GM12878 (cell line): ENCODE data around the gene BRF1. TPM values are rescaled to one million over a fixed set of nuclear protein-coding genes. Genes with fewer than 3 reads are reported as not detected.

Experiments used
- ATAC-seq: fragments of 200-7000 bp; cut with Tn5 transposase; 3 replicates; pipeline ENCODE4 v1.9.1; 2020; ENCODE audit warnings: mild to moderate bottlenecking, moderate library complexity
- BruUV-seq: library from RNA; stranded (reverse); fragments of 400-500 nt; replicated peaks from 2 replicates; lab custom pipeline; 2021; lab: Mats Ljungman, UMichigan
- CTCF ChIA-PET: fragments of 300-600 bp; sonication (Branson Sonifier 250); formaldehyde crosslinking; extraction: SDS; loops from one replicate; lab custom pipeline; 2021; ENCODE audit warnings: inconsistent platforms; lab: Yijun Ruan, JAX
- POLR2A ChIA-PET: fragments of 350-600 bp; formaldehyde crosslinking; extraction: SDS; loops from one replicate; lab custom pipeline; 2021; ENCODE audit warnings: inconsistent platforms; lab: Charles Lee
- RAD21 ChIA-PET: fragments of 300-600 bp; sonication (Branson Sonifier 250); formaldehyde crosslinking; loops from one replicate; lab custom pipeline; 2023; ENCODE audit warnings: antibody characterized with exemption; ENCODE audit not compliant: unreplicated experiment; lab: Charles Lee
- SMC1A ChIA-PET: fragments of 300-600 bp; sonication (Branson Sonifier 250); formaldehyde crosslinking; loops from one replicate; lab custom pipeline; 2023; ENCODE audit not compliant: unreplicated experiment, uncharacterized antibody; lab: Charles Lee
- DNase-seq: peaks from one replicate; pipeline ENCODE4 v3.0.0-alpha.2; 2011; ENCODE audit warnings: low read depth, low spot score
- FAIRE-seq: peaks from 3 replicates; lab custom pipeline; 2011; peaks lifted over from hg19 to GRCh38; lab: Jason Lieb, UNC
- H2AFZ ChIP-seq: 2 replicates; pipeline ENCODE4 v1.6.0; 2011; ENCODE audit warnings: low read depth, low read length, control low read depth; ENCODE audit not compliant: control insufficient read depth
- H3K27ac ChIP-seq: 2 replicates; pipeline ENCODE4 v1.5.1; 2011; ENCODE audit warnings: control low read depth; ENCODE audit not compliant: control insufficient read depth, insufficient read depth
- H3K27me3 ChIP-seq, 2 experiments: replicated peaks in 1 of 2; 2 replicates each; pipeline versions ENCODE4 v1.6.0 to v1.6.1; 2011; ENCODE audit warnings: low read length in 1 of 2; ENCODE audit not compliant: control insufficient read depth in 2 of 2, insufficient read depth in 2 of 2
- H3K36me3 ChIP-seq, 2 experiments: 2 replicates each; pipeline ENCODE4 v1.5.1; 2011; ENCODE audit warnings: low read length in 1 of 2; ENCODE audit not compliant: control insufficient read depth in 2 of 2, insufficient read depth in 2 of 2
- H3K4me1 ChIP-seq: 2 replicates; pipeline ENCODE4 v1.6.1; 2011; ENCODE audit warnings: mild to moderate bottlenecking, low read length, moderate library complexity, mixed read lengths; ENCODE audit not compliant: control insufficient read depth, insufficient read depth
- H3K4me2 ChIP-seq: 2 replicates; pipeline ENCODE4 v1.6.0; 2011; ENCODE audit warnings: control low read depth; ENCODE audit not compliant: control insufficient read depth, insufficient read depth
- H3K4me3 ChIP-seq: fragments of 200-600 bp; sonication (generic); 2 replicates; pipeline ENCODE4 v1.5.1; 2016
- H3K79me2 ChIP-seq: 2 replicates; pipeline ENCODE4 v1.6.0; 2011; ENCODE audit warnings: low read length; ENCODE audit not compliant: control insufficient read depth, insufficient read depth
- H3K9ac ChIP-seq: 2 replicates; pipeline ENCODE4 v1.8.0; 2011; ENCODE audit warnings: low read length, control low read depth, mixed read lengths; ENCODE audit not compliant: control insufficient read depth, insufficient read depth
- H3K9me3 ChIP-seq: replicated peaks from 3 replicates; pipeline ENCODE4 v1.5.1; 2011; ENCODE audit warnings: mild to moderate bottlenecking, low read length; ENCODE audit not compliant: control insufficient read depth, insufficient read depth
- H4K20me1 ChIP-seq: 2 replicates; pipeline ENCODE4 v1.6.0; 2011; ENCODE audit not compliant: control insufficient read depth, insufficient read depth
- EGR1 ChIP-seq, 2 experiments: IDR thresholded peaks; 1 replicate in 1 of 2; 2 replicates in 1 of 2; pipeline ENCODE4 v1.6.1; 2011 to 2012; ENCODE audit warnings: low read depth in 2 of 2, low read length in 2 of 2, borderline replicate concordance in 1 of 2, mild to moderate bottlenecking in 1 of 2, moderate library complexity in 1 of 2
- IKZF1 ChIP-seq: fragments of 450-650 bp; conservative IDR thresholded peaks from 2 replicates; pipeline ENCODE4 v1.6.1; 2017; ENCODE audit warnings: antibody characterized with exemption, mild to moderate bottlenecking
- MYC ChIP-seq: IDR thresholded peaks from 2 replicates; pipeline ENCODE4 v1.6.1; 2011; ENCODE audit warnings: mild to moderate bottlenecking, low read length, moderate library complexity, inconsistent platforms; ENCODE audit not compliant: insufficient read depth, insufficient replicate concordance, insufficient read length, severe bottlenecking
- NR2C1 ChIP-seq: fragments of 450-650 bp; IDR thresholded peaks from 2 replicates; pipeline ENCODE4 v1.6.1; 2017; ENCODE audit warnings: antibody characterized with exemption, mild to moderate bottlenecking, moderate library complexity
- POLR2A ChIP-seq: IDR thresholded peaks from 2 replicates; pipeline ENCODE4 v1.6.1; 2011; ENCODE audit warnings: low read depth, mild to moderate bottlenecking, low read length
- SMARCA5 ChIP-seq: fragments of 450-650 bp; IDR thresholded peaks from 2 replicates; pipeline ENCODE4 v1.6.1; 2017; ENCODE audit warnings: mild to moderate bottlenecking
- SPI1 ChIP-seq: IDR thresholded peaks from 2 replicates; pipeline ENCODE4 v1.6.1; 2011; ENCODE audit warnings: low read depth, mild to moderate bottlenecking, low read length, moderate library complexity, borderline replicate concordance; ENCODE audit not compliant: insufficient read depth
- SREBF2 ChIP-seq: IDR thresholded peaks from 2 replicates; pipeline ENCODE4 v1.6.1; 2012; ENCODE audit warnings: mild to moderate bottlenecking, low read length
- STAT1 ChIP-seq: fragments of 450-650 bp; conservative IDR thresholded peaks from 2 replicates; pipeline ENCODE4 v1.6.1; 2014; ENCODE audit warnings: antibody characterized with exemption, mild to moderate bottlenecking
- TCF3 ChIP-seq: IDR thresholded peaks from 2 replicates; pipeline ENCODE4 v1.6.1; 2012; ENCODE audit warnings: low read depth, mild to moderate bottlenecking, low read length, borderline replicate concordance; ENCODE audit not compliant: insufficient read depth
- USF1 ChIP-seq: IDR thresholded peaks from 2 replicates; pipeline ENCODE4 v1.6.1; 2011; ENCODE audit warnings: borderline replicate concordance, low read depth, mild to moderate bottlenecking, moderate library complexity, mixed read lengths, low read length; ENCODE audit not compliant: insufficient read depth; ENCODE audit errors: extremely low read length
- WGBS: methylation state at CpG from one replicate; pipeline ENCODE4 v1.1.6; 2016; ENCODE audit warnings: low lambda C conversion rate; ENCODE audit not compliant: insufficient replicate concordance, insufficient coverage; ENCODE audit errors: missing lambda C conversion rate; 5-methylcytosine and 5-hydroxymethylcytosine counted together
- in situ Hi-C: fragments of 300-500 bp; cut with MboI; formaldehyde crosslinking; loops from 9 replicates; pipeline ENCODE4 v1.14.3; 2018; ENCODE audit warnings: mixed read lengths
- intact Hi-C: fragments of 100-400 bp; cut with micrococcal nuclease; formaldehyde crosslinking; loops from one replicate; pipeline ENCODE4 v1.14.2; 2022; ENCODE audit not compliant: unreplicated experiment
- polyA plus RNA-seq, 11 experiments: library from polyadenylated mRNA; depleted of rRNA in 4 of 11; unstranded in 6 of 11; stranded (reverse) in 5 of 11; fragments of >200 nt; fragmentation: Nextera tagmentation in 4 of 11; fragmentation: Illumina TruSeq in 1 of 11; extraction: Ambion mirVana in 4 of 11; extraction: Trizol in 1 of 11; gene quantifications; 1 replicate in 1 of 11; 2 replicates in 10 of 11; pipeline versions ENCODE4 v1.2.1 to v1.2.3, GENCODE V29; 2011 to 2016; ENCODE audit warnings: inconsistent platforms in 2 of 11, missing spikeins in 2 of 11, low read depth in 1 of 11
- total RNA-seq, 4 experiments: library from RNA; depleted of rRNA in 3 of 4; stranded (reverse); fragments of >200 nt in 3 of 4; fragmentation: Illumina TruSeq in 1 of 4; extraction: Trizol in 1 of 4; gene quantifications; 2 replicates each; pipeline versions ENCODE4 v1.2.1 to v1.2.3, GENCODE V29; 2013 to 2021
- TF ChIP-seq, protein P1 (sequence below): IDR thresholded peaks from 2 replicates; pipeline ENCODE4 v1.6.1; 2011; ENCODE audit warnings: low read depth, low read length, improper control_type of control experiment, borderline replicate concordance

Gene BRF1
- total and polyA plus RNA-seq, 10 of the 15 experiments (the other 5 are each of a cell fraction or from before 2014, with no cell fraction given): 0.21 to 33.5 (median 10.7) TPM

GRCh38 chr14:105181549-105182295 lies 119.1 kb downstream of the BRF1 start:
- ChIA-PET RAD21 (no interaction called here), POLR2A (no interaction called here)
- H4K20me1 ChIP-seq: no peaks in the 10 kb centered on the region
- no peak overlapping the region; the same call in 1 of the 2 replicates for H3K4me3 ChIP-seq
- peaks cover 5% of the 10 kb centered on the region; the same call in 1 of the 2 replicates for H3K4me1 ChIP-seq
- intact Hi-C loops: no loop called here
- no peak for TF ChIP-seq STAT1
- TF ChIP-seq SPI1: no peak
- TF ChIP-seq NR2C1: no peak
- TF ChIP-seq, all 136 proteins: peak for 0
- ChIA-PET CTCF (interaction anchor here (0.5 to 1.6 kb wide), 3 partner anchors 12 to 1239 kb away, joined by 4 read pairs; no protein-coding TSS in a partner anchor), SMC1A (no interaction called here)
- no TSS peak for BruUV-seq
- Histone ChIP-seq H3K36me3 (no peaks in the 10 kb centered on the region), H3K9ac (no peak overlapping the region), H3K4me2 (peak overlapping the region; percentile 38; the same call in 1 of the 2 replicates), H3K27ac (no peak overlapping the region), H3K9me3 (no peaks in the 10 kb centered on the region), H3K27me3 (peaks cover 0 to 2% of the 10 kb centered on the region in 2 experiments; a peak in 2 of 4 replicates), H3K79me2 (no peaks in the 10 kb centered on the region), H2AFZ (no peak overlapping the region)
- in situ Hi-C loops: no loop called here
- no peak for FAIRE-seq
- 50% methylated on average over 15 of the region's 21 CpGs for WGBS
- ATAC-seq: no peak
- DNase-seq: no peak

DNA sequence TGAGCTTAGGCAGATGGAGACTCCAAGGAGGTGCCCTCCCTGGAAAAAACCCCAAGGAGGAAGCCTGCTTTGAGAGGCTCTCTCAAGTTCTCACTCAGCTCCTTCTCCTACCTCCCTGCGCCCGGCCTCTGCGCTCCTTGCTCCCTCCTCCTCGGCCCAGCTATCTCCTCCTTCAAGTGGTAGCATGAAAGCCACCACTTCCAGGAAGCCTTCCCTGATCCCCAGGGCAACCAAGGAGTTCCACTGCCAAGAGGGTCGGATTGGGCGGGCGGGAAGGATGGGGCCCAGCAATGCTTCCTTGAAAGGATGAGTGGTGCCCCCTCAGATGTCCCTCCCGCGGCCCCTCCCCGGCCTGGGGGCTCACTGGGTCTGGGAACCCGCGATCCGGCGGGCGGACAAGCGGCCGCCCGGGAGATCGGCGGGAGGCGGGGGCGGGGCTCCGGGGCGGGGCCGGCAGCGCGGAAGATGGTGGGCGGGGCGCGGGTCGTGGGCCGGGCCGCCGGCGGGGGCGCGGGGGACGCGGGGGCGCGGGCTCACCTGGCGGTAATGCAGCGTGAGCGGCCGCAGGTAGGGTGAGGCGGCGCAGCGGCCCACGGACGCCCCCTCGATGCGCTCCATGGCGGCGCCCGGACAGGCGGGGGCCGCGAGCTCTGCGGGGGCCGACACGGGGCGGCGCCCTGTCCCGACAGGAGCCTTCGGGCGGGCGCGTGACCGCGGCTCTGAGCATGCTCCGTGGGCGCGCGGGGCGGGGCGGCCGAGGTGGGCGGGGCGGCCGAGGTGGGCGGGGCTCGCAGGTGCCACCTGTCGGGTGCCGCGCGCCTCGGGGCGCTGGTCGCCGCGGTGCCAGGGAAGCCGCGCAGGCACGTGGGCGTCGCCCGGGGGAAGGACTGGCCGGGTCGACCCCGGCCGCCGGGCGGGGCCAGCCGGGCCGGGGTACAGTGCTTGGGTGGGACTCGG lies 119.9 kb downstream of the BRF1 start, which contains the start of gene NUDT14:
Gene NUDT14 (minus strand): TSS at position 721 of the 957 bp plus-strand sequence. CDS start 103 bp downstream, at position 618.
- in situ Hi-C loops: no loop called here
- Histone ChIP-seq H3K27me3 (peaks cover 0 to 2% of the 10 kb centered on the region in 2 experiments; a peak in 2 of 4 replicates), H3K36me3 (no peaks in the 10 kb centered on the region), H3K4me2 (peak within 1 kb of the TSS; percentile 79), H3K79me2 (no peaks in the 10 kb centered on the region), H3K9ac (peak within 1 kb of the TSS; percentile 51), H3K9me3 (no peaks in the 10 kb centered on the region), H3K4me1 (peaks cover 5% of the 10 kb centered on the region; the same call in 1 of the 2 replicates), H3K27ac (no peak within 1 kb of the TSS), H2AFZ (peak within 1 kb of the TSS; percentile 75), H3K4me3 (peak within 1 kb of the TSS; percentile 76), H4K20me1 (no peaks in the 10 kb centered on the region)
- RAD21 ChIA-PET: no interaction called here
- intact Hi-C loops: no loop called here
- ATAC-seq: peak; percentile 84
- CTCF ChIA-PET: interaction anchor here (1.6 kb wide), 1 partner anchor 21 kb away, joined by 4 read pairs; no protein-coding TSS in a partner anchor
- no TSS peak for BruUV-seq
- FAIRE-seq: no peak
- 0% methylated on average over 8 of the region's 106 CpGs for WGBS
- POLR2A ChIA-PET: no interaction called here
- DNase-seq: no peak
- SMC1A ChIA-PET: no interaction called here
- TF ChIP-seq, protein P1, sequence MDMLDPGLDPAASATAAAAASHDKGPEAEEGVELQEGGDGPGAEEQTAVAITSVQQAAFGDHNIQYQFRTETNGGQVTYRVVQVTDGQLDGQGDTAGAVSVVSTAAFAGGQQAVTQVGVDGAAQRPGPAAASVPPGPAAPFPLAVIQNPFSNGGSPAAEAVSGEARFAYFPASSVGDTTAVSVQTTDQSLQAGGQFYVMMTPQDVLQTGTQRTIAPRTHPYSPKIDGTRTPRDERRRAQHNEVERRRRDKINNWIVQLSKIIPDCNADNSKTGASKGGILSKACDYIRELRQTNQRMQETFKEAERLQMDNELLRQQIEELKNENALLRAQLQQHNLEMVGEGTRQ: peak; percentile 6; the same call in 1 of the 2 replicates
- TF ChIP-seq POLR2A (peak; percentile 46; the same call in 1 of the 2 replicates), SREBF2 (no peak), IKZF1 (no peak), TCF3 (0 out of 2 replicates have a peak, but pooled peaks have one; percentile 51), EGR1 (IDR thresholded peaks at IDR 0.05; ENCODE audit: borderline replicate concordance in 1 of 2, low read depth in 2 of 2, low read length in 2 of 2) (peak in 1 of 2 experiments; percentile 68; a peak in 2 of 3 replicates), USF1 (peak; percentile 69), MYC (no peak), SMARCA5 (peak; percentile 44; the same call in 1 of the 2 replicates)
